Stimulated activated CD8-positive, alpha-beta memory T cell treated with anti-CD3 and anti-CD28 coated beads, Interleukin-2, amount 100 ng/mL, for 48 hours (primary cell): ENCODE results near the gene POLR2L.

Experiments used
- DNase-seq, 2 donors: peaks; one replicate each; pipeline ENCODE4 v3.0.0-alpha.2; 2020; ENCODE audit warnings: low read depth in 2 of 2

Gene POLR2L

GRCh38 chr11:838441-839279 is 3.7 kb downstream of the POLR2L start:
- DNase-seq = no peak

- no peak for DNase-seq
Measured at GRCh38 chr11:837990-838307, 4.4 kb downstream of the POLR2L start.

DNA sequence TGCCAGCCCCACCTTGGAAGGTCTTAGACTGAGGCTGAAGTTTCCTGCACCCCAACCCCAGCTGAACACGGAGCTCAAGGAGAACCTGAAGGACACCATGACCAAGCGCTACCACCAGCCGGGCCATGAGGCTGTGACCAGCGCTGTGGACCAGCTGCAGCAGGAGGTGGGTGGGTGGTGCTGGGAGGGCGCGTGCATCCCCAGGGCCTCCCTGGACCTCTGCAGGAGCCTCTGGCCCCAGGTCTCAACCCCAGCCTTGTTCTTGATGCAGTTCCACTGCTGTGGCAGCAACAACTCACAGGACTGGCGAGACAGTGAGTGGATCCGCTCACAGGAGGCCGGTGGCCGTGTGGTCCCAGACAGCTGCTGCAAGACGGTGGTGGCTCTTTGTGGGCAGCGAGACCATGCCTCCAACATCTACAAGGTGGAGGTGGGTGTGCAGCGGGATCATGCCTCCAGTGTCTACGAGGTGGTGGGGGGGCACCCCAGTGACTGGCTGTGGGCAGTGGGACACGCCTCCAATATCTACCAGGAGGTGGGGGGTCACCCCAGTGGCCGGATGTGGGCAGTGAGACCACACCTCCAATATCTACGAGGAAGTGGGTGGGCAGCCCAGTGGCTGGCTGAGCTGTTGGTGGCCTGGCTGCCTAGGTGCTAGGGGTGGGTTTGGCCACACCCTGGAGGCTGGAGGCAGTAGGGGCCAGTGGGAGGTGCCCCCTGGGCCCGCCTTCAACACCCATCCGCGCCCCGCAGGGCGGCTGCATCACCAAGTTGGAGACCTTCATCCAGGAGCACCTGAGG is 4.9 kb downstream of the POLR2L start:
- no peak for DNase-seq

DNA sequence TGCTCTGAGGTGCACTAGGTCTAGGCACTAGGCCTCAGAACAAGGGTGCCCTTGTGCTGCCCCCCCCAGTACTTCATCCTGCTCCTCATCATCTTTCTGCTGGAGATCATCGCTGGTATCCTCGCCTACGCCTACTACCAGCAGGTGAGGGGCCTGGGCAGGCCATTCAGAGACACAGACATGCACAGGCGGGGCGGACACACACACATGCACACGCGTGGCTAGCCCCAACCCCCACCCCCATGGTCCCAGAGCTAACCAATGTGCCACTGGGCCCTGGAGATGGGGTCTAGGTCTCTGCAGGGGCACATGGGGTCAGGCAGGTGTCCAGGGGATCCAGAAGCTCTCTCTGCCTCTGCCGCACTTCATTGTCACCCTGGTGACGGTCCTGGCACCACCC is 5.6 kb downstream of the POLR2L start:
- DNase-seq = no peak

- DNase-seq = no peak
Measured at GRCh38 chr11:836274-836673, 6.1 kb downstream of the POLR2L start.

DNA sequence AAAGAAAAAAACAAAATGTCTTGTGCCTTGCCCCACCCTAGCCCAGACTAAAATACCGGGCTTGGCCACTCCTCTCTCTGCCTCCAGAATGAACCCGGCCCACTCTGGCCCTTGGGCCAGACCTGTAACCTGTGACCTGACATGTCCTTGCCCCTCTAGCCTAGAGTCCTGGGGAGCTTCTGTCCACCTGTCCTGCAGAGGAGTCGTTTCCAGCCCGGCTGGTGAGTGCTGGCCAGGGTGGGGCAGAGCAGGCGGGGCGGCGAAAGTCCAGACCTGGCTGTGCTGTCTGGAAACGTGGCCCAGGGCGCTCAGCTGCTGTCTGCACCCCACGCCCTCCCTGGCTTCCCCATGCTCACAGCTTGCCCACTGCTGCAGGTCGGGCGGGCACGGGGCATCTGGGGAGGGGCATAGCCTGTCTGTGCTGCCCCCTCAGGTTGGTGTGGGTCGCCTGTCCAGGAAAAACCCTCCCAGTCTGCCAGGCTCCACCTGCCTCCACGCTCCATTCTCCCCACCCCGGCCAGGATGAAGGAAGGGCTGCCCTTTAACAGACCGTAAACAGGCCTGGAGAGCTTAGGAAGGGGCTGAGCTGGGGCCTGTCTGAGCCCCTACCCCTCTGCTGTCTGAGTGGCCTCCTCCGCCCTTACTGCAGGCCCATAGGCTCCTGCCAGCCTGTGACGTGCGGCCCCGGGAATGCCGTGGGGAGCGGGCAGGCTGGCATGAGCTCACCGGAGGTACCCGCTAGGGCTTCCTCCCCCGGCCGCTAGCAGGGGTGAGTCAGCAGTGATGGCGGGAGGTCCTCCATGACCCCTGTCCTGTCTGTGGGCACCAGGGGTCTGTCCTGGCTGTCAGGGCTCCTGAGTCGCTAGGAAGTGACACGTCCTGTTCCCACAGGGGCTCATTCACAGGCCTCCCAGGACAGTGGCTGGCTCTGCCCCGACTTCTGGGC is 7.7 kb downstream of the POLR2L start:
- DNase-seq = no peak

GRCh38 chr11:833849-834311 is 8.4 kb downstream of the POLR2L start:
- no peak for DNase-seq

- no peak for DNase-seq
Measured at GRCh38 chr11:833114-833791, 9.1 kb downstream of the POLR2L start.

DNA sequence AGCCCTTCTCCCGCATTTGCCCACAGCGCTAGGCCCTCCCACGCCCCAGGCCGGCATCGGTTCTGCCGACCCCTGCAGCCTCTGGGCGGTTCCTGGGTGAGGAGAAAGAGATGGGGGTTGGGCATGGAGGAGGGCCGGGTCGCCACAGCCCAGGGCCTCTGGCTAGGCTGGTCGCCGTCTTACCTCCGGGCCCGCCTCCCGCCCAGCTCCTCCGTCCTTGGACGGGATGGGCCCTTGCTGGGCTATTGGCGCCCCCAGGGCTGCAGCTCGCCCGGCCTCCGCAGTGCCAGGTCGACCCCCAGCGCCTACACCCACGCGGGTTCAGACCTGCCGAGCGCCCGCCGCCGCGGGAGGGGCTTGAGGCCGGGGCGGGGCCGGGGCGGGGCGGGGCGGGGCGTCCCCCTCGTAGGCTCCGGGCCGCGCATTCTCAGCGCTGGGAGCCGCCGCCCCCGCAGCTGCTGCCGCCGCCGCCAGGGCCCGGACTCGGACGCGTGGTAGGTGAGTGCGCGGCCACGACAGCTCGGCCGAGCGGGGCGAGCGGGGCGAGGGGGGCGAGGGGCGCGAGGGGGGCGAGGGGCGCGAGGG is 9.7 kb downstream of the POLR2L start, which contains the start of gene CD151:
Gene CD151, plus strand, starts transcription at position 424 of the 585 bp plus-strand sequence. CDS start 3,118 bp downstream, outside the sequence.
- DNase-seq = peak in 1 of 2 donors; percentile 52

GRCh38 chr11:831961-832528 is 10.3 kb downstream of the POLR2L start:
- DNase-seq = no peak

DNA sequence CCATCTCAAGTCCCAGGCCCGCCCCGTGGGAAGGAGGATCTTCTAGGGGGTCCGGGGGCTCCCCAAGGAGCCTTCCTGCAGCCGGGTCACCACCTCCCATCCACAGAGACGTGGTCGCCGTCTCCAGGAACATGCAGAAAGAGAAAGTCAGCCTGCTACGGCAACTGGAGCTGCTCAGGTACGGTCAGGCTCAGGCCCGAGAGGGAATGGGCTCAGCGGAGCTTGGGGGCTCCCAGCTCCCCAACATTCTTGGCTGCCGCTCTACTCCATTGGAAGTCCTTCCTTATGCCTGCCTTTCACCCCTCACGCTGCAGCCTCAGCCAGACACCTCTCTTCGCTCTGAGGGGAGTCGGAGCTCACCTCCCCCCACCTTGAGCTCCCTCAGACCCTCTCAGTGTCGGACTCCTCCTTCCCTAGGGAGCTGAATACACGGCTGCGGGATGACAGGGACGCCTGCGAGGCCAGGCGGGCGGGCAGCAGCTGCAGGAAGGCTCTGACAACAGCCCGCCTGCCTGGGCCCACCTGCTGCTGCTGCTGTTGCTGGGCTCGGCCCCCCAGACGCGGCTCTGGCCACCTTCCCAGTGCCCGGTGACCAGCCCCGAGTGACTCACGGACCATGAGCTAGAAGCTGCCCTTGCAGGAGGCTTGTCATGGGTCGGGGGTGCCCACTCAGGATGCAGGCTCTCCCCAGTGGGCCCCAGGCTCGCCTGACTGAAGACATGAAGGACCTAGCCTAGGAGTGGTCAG is 11.0 kb downstream of the POLR2L start:
- no peak for DNase-seq

- peak; percentile 64 to 75 for DNase-seq
Measured at GRCh38 chr11:830295-831117, 11.8 kb downstream of the POLR2L start.

DNA sequence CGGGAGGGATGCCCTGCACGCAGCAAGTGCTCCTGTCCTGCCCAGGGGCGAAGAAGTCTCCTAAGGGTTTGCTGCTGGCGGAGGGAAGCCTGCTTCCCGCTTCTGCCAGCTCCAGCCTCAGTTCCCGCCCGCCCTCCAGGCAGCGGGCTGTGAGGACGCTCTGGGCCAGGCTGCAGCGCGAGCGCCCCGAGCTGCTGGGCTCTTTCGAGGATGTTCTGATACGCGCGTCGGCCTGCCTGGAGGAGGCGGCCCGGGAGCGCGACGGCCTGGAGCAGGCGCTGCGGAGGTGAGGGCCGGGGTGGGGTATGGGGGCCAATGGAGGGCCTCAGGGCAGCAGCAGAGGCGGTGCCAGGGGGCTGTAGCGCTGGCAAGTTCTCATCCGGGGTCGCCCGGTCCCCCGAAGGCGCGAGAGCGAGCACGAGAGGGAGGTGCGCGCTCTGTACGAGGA is 12.5 kb downstream of the POLR2L start:
- DNase-seq = no peak

DNA sequence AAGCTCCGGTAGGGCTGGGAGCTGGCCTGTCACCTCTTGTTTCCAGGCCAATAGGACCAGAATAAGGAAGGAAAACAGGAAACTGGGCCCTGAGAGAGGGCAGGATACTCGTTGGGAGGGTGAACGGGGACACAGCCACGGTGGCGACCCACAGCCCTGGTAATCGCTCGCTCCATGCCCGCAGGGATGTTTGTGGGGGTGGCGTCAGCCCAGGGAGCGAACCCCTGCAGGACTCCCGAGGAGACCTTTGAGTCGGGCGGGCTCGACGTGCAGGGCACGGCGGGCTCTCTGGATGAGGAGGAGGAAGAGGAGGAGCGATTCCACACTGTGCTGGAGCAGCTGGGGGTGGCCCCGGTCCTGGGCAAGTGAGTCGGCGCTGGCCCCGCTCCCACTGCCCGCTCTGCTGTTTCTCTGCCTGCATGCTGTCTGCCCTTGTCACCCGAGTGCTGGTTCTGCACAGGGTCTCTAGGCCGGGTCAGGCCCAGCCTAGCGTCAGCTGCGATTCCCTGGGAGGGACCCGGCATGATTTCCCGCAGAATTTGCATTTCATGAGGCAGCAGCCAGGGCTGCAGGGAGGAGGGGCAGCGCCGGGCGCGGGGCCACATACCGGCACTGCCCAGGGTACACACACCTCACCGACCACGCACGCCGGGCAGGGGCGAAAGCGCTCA is 13.0 kb downstream of the POLR2L start:
- DNase-seq = no peak

- DNase-seq = no peak
Measured at GRCh38 chr11:828506-829175, 13.7 kb downstream of the POLR2L start.

DNA sequence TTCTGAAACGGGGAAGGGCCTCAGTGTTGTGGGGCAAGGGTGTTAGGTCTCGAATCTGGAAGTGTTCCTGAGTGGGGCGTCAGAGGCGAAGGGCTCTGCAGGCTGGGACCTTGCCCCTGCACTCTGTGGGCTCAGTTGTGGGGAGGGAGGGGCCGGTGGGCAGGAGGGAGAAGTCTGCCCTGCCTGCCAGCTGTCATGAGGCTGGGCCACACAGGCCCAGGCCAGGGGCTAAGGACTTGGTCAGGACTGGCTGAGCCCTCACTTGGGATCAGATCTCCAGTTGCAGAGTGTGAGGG is 14.5 kb downstream of the POLR2L start, which contains the start of gene CRACR2B:
Gene CRACR2B, plus strand, starts transcription at position 23 of the 296 bp plus-strand sequence. CDS start 689 bp downstream, outside the sequence.
- no peak for DNase-seq

GRCh38 chr11:827146-827896 is 15.0 kb downstream of the POLR2L start:
- DNase-seq = no peak
